Measurements from ENCODE around the gene VWA8.
"Not testable (repeated sequence)": the region's sequence is repeated elsewhere in the genome, so short reads cannot be mapped to it uniquely, and the experiment has no call there.

Gene VWA8

DNA sequence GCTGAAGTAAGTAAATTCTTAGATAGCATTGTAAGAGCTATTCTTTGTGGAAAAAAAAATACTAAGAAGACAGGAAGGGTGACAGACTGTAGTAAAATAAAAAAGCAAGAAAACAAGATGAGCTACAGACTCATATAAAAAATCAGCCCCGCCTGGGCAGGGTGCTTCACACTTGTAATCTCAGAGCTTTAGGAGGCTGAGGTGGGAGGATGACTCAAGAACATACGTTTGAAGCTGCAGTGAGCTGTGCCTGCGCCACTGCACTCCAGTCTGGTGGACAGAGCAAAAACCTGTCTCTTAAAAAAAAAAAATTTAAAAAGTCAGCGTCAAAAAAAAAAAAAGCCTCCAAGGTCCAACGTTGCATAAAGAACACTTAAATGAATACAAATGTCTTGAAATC, 102.1 kb downstream of the VWA8 start:
- no peak for DNase-seq (ENCODE audit: low read depth in 2 of 3, low spot score in 2 of 3)

DNA sequence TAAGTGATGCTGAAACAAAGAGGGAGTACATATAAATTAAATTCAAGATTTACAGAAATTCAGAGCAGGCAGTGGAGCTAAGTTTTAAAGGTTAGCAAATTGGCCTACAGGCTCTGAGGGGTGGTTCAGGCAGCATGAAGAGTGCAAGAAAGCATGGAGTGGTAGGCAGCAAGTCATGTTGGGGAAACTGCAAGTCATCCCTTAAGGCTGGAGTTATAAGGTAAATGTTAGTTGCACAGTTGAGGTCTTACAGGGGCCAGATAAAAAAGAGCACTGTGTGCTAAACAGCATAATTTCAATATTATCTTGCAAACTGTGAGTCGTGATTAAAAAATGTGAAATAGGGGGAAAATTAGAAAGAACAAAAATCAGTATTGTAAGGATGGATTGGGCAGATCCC, 106.2 kb downstream of the VWA8 start:
- DNase-seq (ENCODE audit: low read depth in 2 of 3, low spot score in 2 of 3), result no peak

DNA sequence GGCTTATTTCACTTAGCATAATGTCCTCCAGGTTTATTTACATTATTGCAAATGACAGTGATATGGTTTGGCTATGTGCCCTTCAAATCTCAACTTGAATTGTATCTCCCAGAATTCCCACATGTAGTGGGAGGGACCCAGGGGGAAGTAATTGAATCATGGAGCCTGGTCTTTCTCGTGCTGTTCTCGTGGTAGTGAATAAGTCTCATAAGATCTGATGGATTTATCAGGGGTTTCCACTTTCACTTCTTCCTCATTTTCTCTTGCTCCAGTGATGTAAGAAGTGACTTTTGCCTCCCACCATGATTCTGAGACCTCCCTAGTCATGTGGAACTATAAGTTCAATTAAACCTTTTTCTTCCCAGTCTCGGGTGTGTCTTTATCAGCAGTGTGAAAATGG, 109.6 kb downstream of the VWA8 start:
- no peak for DNase-seq (ENCODE audit: low read depth in 2 of 3, low spot score in 2 of 3)

DNA sequence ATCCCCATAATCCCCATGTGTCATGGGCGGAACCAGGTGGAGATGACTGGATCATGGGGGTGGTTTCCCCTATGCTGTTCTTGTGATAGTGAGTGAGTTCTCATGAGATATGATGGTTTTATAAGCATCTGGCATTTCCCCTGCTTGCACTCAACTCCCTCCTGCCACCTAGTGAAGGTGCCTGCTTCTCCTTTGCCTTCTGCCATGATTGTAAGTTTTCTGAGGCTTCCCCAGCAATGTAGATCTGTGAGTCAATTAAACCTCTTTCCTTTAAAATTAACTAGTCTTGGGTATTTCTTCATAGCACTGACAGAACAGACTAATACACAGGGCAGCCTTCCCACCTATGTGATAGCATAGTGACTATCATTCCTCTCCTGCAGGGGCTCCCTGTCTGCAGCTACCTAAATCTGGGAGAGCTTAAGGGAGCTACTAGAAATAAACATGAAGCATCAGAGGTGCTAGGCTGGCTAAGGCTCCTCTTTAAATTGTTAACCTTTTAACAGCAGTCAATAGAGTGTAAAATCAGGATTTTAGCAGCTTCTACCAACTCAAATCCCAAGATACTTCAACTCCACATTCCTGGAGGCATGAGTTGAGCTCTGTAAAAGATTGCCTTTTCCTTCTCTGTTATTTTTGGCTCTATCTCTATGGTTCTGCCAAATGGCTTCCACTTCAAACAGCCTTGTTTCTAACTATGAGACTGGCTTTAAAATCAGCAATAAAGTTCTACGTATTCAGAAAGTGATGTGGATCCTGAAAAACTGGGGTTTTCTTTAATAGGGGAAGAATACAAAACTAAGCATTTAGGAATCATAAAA, 112.3 kb downstream of the VWA8 start:
- DNase-seq (ENCODE audit: low read depth in 2 of 3, low spot score in 2 of 3), result no peak

GRCh38 chr13:41847216-41847615, 113.7 kb downstream of the VWA8 start:
- DNase-seq (ENCODE audit: low read depth in 2 of 3, low spot score in 2 of 3), result no peak

DNA sequence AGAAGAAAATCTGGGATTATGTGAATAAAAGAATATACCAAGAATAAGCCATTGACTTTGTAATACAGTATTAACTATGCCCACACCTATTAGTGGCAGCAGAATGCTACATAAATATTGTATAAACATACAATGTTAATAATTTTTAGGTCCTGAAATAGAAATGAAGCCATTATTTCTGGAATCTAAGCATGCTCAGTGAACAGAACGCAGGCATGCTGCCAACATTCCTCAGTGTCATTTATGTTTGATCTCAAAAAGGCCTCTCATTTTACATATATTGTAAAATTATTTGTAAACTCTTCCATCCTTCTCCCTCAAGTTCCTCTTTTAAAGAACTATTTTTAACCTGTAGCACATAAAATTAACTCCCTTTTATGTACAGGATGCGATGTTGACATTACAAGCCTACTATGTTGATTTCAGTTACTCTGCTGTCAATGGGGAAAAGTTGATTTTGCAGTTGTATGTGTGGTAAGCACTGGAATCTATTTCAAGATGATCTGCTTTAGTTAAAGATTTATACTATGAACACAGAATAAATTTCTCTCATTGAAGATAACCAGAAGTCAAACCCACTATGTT, 118.8 kb downstream of the VWA8 start:
- no peak for DNase-seq (ENCODE audit: low read depth in 2 of 3, low spot score in 2 of 3)

GRCh38 chr13:41837629-41838028, 123.3 kb downstream of the VWA8 start:
- no peak for DNase-seq (ENCODE audit: low read depth in 2 of 3, low spot score in 2 of 3)

DNA sequence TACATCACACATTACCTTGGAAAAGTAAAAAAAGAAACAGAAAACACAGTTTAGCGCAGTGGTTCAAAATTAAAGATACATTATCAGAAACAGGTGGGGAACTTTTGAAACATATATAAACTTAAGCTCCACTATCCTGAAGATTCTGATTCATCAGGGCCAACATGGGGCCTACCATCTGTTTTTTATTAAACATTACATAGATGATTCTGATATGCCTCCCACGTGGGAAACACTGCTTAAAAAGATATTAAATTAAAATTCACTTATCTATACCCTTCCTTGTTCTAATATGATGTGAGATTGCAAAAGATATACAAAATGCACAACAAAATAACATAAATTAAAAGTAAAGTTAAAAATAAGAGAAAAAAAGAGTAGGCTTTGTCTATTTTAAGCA, 125.0 kb downstream of the VWA8 start:
- no peak for DNase-seq (ENCODE audit: low read depth in 2 of 3, low spot score in 2 of 3)

GRCh38 chr13:41834697-41835096, 126.2 kb downstream of the VWA8 start:
- not testable (repeated sequence) for DNase-seq (ENCODE audit: low read depth in 2 of 3, low spot score in 2 of 3)

GRCh38 chr13:41833831-41834230, 127.1 kb downstream of the VWA8 start:
- DNase-seq (ENCODE audit: low read depth in 2 of 3, low spot score in 2 of 3), result no peak

- DNase-seq (ENCODE audit: low read depth in 2 of 3, low spot score in 2 of 3), result no peak
These were observed 127.7 kb downstream of the VWA8 start for GRCh38 chr13:41833201-41833600.

GRCh38 chr13:41827507-41828213, 133.2 kb downstream of the VWA8 start:
- DNase-seq (ENCODE audit: low read depth in 2 of 3, low spot score in 2 of 3), result no peak

DNA sequence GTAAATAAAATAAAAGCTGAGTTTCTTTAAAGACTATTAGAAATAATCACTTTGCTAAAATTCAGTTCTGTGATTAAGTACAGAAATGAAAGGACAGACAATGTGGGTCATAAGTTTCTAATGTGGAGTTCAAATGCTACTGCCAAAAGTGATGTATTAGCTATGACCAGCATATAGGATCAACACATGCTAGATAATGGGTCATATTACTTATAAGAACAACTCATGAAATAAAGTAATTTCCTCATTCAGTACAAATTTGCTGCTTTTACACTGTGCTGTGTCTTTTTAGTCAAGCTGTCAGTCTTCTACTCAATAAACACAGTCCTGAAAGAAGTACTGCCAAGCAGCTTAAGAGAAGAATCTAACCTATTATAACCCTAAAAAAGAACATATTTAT, 135.2 kb downstream of the VWA8 start:
- no peak for DNase-seq (ENCODE audit: low read depth in 2 of 3, low spot score in 2 of 3)

- DNase-seq (ENCODE audit: low read depth in 2 of 3, low spot score in 2 of 3), result no peak
These were observed 137.4 kb downstream of the VWA8 start for GRCh38 chr13:41823476-41823875.

DNA sequence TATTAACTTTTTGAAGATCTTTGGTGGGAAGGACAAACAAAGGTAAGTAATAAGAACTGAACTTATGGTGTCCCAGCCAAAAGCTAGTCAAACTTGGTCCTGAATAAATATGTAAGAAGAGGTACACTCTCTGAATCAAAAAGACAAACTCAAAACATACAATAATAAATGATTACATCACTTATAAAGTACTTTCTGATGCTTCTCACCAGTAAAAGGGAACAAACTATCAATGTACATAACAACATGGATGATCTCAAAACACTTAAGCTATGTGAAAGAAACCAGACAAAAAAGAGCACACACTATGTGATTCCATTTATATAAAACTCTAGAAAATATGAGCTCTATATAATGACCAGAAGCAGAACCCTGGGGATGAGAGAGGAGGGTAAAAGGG, 138.3 kb downstream of the VWA8 start:
- no peak for DNase-seq (ENCODE audit: low read depth in 2 of 3, low spot score in 2 of 3)

DNA sequence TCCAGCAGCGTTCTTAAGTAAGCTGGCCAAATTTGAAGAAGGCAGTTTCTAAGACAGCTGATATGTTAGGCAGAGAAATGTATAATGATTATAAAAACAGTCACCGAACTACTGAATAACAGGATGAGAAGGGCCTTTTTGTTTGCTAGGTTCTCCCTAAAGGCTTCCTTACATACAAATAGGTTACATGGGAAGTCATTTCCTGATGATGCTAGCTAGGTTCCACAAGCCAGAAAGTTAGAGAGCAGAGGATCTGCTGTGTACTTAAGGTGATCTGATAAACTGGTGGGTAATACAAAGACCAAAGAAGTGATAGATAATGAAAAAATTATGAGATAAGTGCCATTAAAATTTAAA, 139.7 kb downstream of the VWA8 start:
- no peak for DNase-seq (ENCODE audit: low read depth in 2 of 3, low spot score in 2 of 3)

DNA sequence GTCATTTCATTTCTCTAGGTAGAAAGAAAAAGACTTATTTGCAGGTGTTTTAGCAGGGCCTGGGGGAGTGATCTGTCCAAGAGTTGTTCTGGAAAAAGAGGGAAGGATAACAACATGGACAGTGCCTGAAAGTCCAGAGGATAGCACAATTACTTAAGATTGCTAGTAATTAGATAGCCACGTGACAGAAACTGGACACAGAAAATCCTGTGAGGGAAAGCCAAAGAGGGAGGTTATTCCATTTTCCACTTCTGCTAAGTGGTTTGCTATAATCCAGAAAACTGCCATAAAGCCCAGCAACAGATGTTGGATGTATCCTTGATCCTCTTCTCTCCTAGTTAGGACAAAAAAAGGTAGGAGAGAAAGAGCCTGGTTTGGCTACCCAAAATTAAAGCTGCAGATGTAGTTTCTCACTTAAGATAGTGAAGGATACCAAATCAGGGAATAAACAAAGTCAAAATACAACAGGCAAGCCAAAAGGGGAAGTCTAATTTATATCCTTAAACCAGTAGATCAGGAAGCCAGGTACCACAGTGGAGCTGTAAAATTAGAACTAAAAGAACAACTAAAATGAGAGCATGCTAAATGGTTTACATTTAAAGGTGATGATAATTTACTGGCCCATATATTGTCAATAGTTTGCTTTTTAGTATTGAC, 140.2 kb downstream of the VWA8 start:
- DNase-seq (ENCODE audit: low read depth in 2 of 3, low spot score in 2 of 3), result no peak

DNA sequence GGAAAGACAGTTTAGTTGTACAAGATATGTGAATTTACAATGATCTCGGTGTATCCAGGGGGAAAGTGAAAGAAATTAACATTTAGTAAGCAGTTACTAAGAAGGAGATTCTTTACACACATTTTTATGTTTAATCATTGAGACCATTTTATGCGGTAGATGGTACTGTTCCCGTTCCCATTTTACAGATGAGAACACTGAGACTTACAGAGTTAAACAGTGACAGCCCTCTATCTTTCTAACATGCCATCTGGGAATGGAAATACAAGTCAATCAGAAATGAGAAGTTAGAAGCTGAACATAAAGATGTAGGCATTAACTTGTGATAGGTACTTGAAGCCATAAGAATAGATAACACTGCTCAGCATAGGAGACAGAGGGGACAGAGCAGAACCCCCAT, 144.9 kb downstream of the VWA8 start:
- no peak for DNase-seq (ENCODE audit: low read depth in 2 of 3, low spot score in 2 of 3)

GRCh38 chr13:41813426-41813825, 147.5 kb downstream of the VWA8 start:
- no peak for DNase-seq (ENCODE audit: low read depth in 2 of 3, low spot score in 2 of 3)

DNA sequence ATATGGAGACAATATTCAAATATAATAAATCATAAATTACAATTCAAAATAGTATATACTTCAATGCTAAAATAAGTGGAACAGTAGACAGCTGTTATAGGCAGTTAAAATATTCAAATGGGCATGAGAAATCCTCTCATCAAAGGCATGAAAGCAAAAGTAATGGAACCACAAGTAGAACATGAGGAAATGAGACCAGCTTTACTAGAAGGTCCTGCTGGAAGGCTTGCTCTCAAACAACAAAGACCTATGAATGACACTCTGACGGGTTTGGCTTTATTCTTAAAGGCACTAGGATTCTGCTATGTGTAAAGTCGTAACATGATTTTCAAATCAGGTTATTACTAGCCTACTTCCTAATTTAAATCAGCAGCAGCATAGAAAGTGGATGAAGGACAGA, 148.1 kb downstream of the VWA8 start:
- no peak for DNase-seq (ENCODE audit: low read depth in 2 of 3, low spot score in 2 of 3)

GRCh38 chr13:41812237-41812636, 148.7 kb downstream of the VWA8 start:
- no peak for DNase-seq (ENCODE audit: low read depth in 2 of 3, low spot score in 2 of 3)

- DNase-seq (ENCODE audit: low read depth in 2 of 3, low spot score in 2 of 3), result no peak
These were observed 149.3 kb downstream of the VWA8 start for GRCh38 chr13:41811588-41812021.

All from activated CD8-positive, alpha-beta memory T cell treated with anti-CD3 and anti-CD28 coated beads for 48 hours (primary cell).